ENCODE results near the gene ADCY7. TPM values are rescaled to one million over a fixed set of nuclear protein-coding genes. Genes with fewer than 3 reads are reported as not detected.

The ADCY7 gene
- total RNA-seq, 1 donor from 2014 or later = 128 TPM

GRCh38 chr16:50295541-50296132, 29.3 kb downstream of the ADCY7 start:
- peak overlapping the region; percentile 35 for H3K27ac Mint-ChIP-seq
- DNase-seq (no peak), ATAC-seq (ENCODE audit: low read depth) (no peak)
- CTCF ChIA-PET = interaction anchor here (1.0 kb wide), 1 partner anchor 14 kb away, joined by 3 read pairs; no protein-coding TSS in a partner anchor
- TF ChIP-seq CTCF (IDR thresholded peaks at IDR 0.05) = no peak
- no peaks in the 10 kb centered on the region for H3K27me3 Mint-ChIP-seq
- H3K4me3 Mint-ChIP-seq = no peak overlapping the region
- POLR2A ChIA-PET = interaction anchor here (2.6 kb wide), 1 partner anchor 12 kb away, joined by 6 read pairs; no protein-coding TSS in a partner anchor
- H3K4me1 Mint-ChIP-seq = peaks cover 4% of the 10 kb centered on the region
- H3K9me3 Mint-ChIP-seq = no peaks in the 10 kb centered on the region
- peaks cover 68% of the 10 kb centered on the region for H3K36me3 Mint-ChIP-seq (ENCODE audit: low read depth)
- intact Hi-C loops (cut with micrococcal nuclease) = no loop called here

GRCh38 chr16:50296807-50297206, 30.5 kb downstream of the ADCY7 start:
- ChIA-PET CTCF (interaction anchor here (0.8 kb wide), 1 partner anchor 58 kb away, joined by 3 read pairs; no protein-coding TSS in a partner anchor), POLR2A (interaction anchor here (1.2 kb wide), 1 partner anchor 23 kb away, joined by 3 read pairs; no protein-coding TSS in a partner anchor)
- intact Hi-C loops (cut with micrococcal nuclease) = no loop called here
- no peak for TF ChIP-seq CTCF (IDR thresholded peaks at IDR 0.05)
- Mint-ChIP-seq H3K4me1 (peaks cover 4% of the 10 kb centered on the region), H3K27ac (peak overlapping the region; percentile 35), H3K27me3 (no peaks in the 10 kb centered on the region), H3K9me3 (no peaks in the 10 kb centered on the region), H3K36me3 (ENCODE audit: low read depth) (peaks cover 66% of the 10 kb centered on the region), H3K4me3 (no peak overlapping the region)
- DNase-seq (no peak), ATAC-seq (ENCODE audit: low read depth) (no peak)

- no peak for ATAC-seq (ENCODE audit: low read depth)
- Mint-ChIP-seq H3K4me3 (no peak overlapping the region), H3K9me3 (no peaks in the 10 kb centered on the region), H3K36me3 (ENCODE audit: low read depth) (peaks cover 66% of the 10 kb centered on the region), H3K4me1 (peaks cover 4% of the 10 kb centered on the region), H3K27me3 (no peaks in the 10 kb centered on the region), H3K27ac (peak overlapping the region; percentile 63)
- POLR2A ChIA-PET = interaction anchor here (1.2 kb wide), 1 partner anchor 24 kb away, joined by 3 read pairs; no protein-coding TSS in a partner anchor
- CTCF ChIA-PET = no interaction called here
- DNase-seq = no peak
- no peak for TF ChIP-seq CTCF (IDR thresholded peaks at IDR 0.05)
- intact Hi-C loops (cut with micrococcal nuclease) = no loop called here
These were observed 31.1 kb downstream of the ADCY7 start for GRCh38 chr16:50297301-50298074.

GRCh38 chr16:50298075-50298460, 31.7 kb downstream of the ADCY7 start:
- ChIA-PET CTCF (no interaction called here), POLR2A (no interaction called here)
- peaks cover 66% of the 10 kb centered on the region for H3K36me3 Mint-ChIP-seq (ENCODE audit: low read depth)
- H3K27ac Mint-ChIP-seq = peak overlapping the region; percentile 63
- intact Hi-C loops (cut with micrococcal nuclease) = no loop called here
- no peak overlapping the region for H3K4me3 Mint-ChIP-seq
- no peaks in the 10 kb centered on the region for H3K27me3 Mint-ChIP-seq
- no peaks in the 10 kb centered on the region for H3K9me3 Mint-ChIP-seq
- DNase-seq (no peak), ATAC-seq (ENCODE audit: low read depth) (no peak)
- no peak for TF ChIP-seq CTCF (IDR thresholded peaks at IDR 0.05)
- H3K4me1 Mint-ChIP-seq = peaks cover 4% of the 10 kb centered on the region

Measured in activated B cell treated with CpG ODN at 0.5 μM for 24 hours (primary cell).